GM23338 (cell line): ENCODE data around the gene PRR36. TPM values are rescaled to one million over a fixed set of nuclear protein-coding genes. Genes with fewer than 3 reads are reported as not detected.

ENCODE experiments used
- ATAC-seq: fragments of 200-7000 bp; cut with Tn5 transposase; 3 replicates; pipeline ENCODE4 v1.9.1; 2020
- DNase-seq: peaks from one replicate; pipeline ENCODE4 v3.0.0-alpha.2; 2015; ENCODE audit warnings: low spot score
- H2AFZ ChIP-seq: fragments of 200-600 bp; sonication (generic); 2 replicates; pipeline ENCODE4 v1.8.0; 2016; ENCODE audit warnings: antibody characterized with exemption, mild to moderate bottlenecking, moderate library complexity
- H3F3A ChIP-seq: fragments of 200-600 bp; sonication (generic); replicated peaks from 2 replicates; pipeline ENCODE4 v1.8.0; 2017; ENCODE audit warnings: antibody characterized with exemption, mixed run types, low read depth
- H3K27ac ChIP-seq: fragments of 200-600 bp; sonication (generic); 2 replicates; pipeline ENCODE4 v1.6.1; 2016; ENCODE audit warnings: low read depth
- H3K27me3 ChIP-seq: fragments of 200-600 bp; sonication (generic); 2 replicates; pipeline ENCODE4 v1.8.0; 2016; ENCODE audit warnings: mild to moderate bottlenecking, mixed run types, moderate library complexity; ENCODE audit not compliant: insufficient read depth
- H3K36me3 ChIP-seq: fragments of 200-600 bp; sonication (generic); 2 replicates; pipeline ENCODE4 v1.8.0; 2016; ENCODE audit warnings: mild to moderate bottlenecking; ENCODE audit not compliant: insufficient read depth
- H3K4me1 ChIP-seq: fragments of 200-600 bp; sonication (generic); 2 replicates; pipeline ENCODE4 v1.8.0; 2016; ENCODE audit warnings: mild to moderate bottlenecking, moderate library complexity; ENCODE audit not compliant: insufficient read depth
- H3K4me2 ChIP-seq: fragments of 200-600 bp; sonication (generic); 2 replicates; pipeline ENCODE4 v1.7.1; 2017; ENCODE audit warnings: mixed run types
- H3K4me3 ChIP-seq: fragments of 200-600 bp; sonication (generic); 2 replicates; pipeline ENCODE4 v1.6.1; 2016; ENCODE audit warnings: mixed run types
- H3K79me2 ChIP-seq: fragments of 200-600 bp; sonication (generic); replicated peaks from 2 replicates; pipeline ENCODE4 v1.8.0; 2017; ENCODE audit warnings: mild to moderate bottlenecking; ENCODE audit not compliant: insufficient read depth
- H3K9me2 ChIP-seq: fragments of 200-600 bp; sonication (generic); 2 replicates; pipeline ENCODE4 v1.8.0; 2017; ENCODE audit not compliant: insufficient read depth
- H4K20me1 ChIP-seq: fragments of 200-600 bp; sonication (generic); replicated peaks from 2 replicates; pipeline ENCODE4 v1.8.0; 2017; ENCODE audit warnings: mild to moderate bottlenecking; ENCODE audit not compliant: insufficient read depth
- H3K27ac Mint-ChIP-seq: 2 replicates; pipeline ENCODE4 v1.8.0; 2020; ENCODE audit warnings: inconsistent platforms, mild to moderate bottlenecking, moderate library complexity, mixed read lengths
- H3K27me3 Mint-ChIP-seq: 3 replicates; pipeline ENCODE4 v1.8.0; 2022; ENCODE audit warnings: low read depth, mild to moderate bottlenecking, moderate library complexity, mixed read lengths, inconsistent platforms; ENCODE audit not compliant: insufficient read depth, poor library complexity
- H3K36me3 Mint-ChIP-seq: 3 replicates; pipeline ENCODE4 v1.8.0; 2021; ENCODE audit warnings: low read depth, mild to moderate bottlenecking, inconsistent platforms, moderate library complexity, mixed read lengths
- H3K4me1 Mint-ChIP-seq: 3 replicates; pipeline ENCODE4 v1.8.0; 2020; ENCODE audit warnings: mild to moderate bottlenecking, inconsistent platforms, mixed read lengths
- H3K4me3 Mint-ChIP-seq: 3 replicates; pipeline ENCODE4 v1.8.0; 2021; ENCODE audit warnings: moderate library complexity, mild to moderate bottlenecking, inconsistent platforms, mixed read lengths
- H3K9me3 Mint-ChIP-seq: 3 replicates; pipeline ENCODE4 v1.8.0; 2020; ENCODE audit warnings: moderate library complexity, mild to moderate bottlenecking, inconsistent platforms, mixed read lengths
- CREB1 ChIP-seq: fragments of 250-450 bp; sonication (Bioruptor Pico); IDR thresholded peaks from 2 replicates; pipeline ENCODE4 v1.5.0; 2020; ENCODE audit warnings: low read depth, mild to moderate bottlenecking, moderate library complexity
- CTCF ChIP-seq, 2 experiments: fragments of 200-600 bp in 1 of 2; sonication (generic) in 1 of 2; conservative IDR thresholded peaks; 2 replicates each; pipeline versions ENCODE4 v1.5.1 to v1.6.1; 2016 to 2017; ENCODE audit warnings: antibody characterized with exemption in 2 of 2, low read depth in 2 of 2, mild to moderate bottlenecking in 2 of 2, moderate library complexity in 1 of 2
- ETS1 ChIP-seq: IDR thresholded peaks from 2 replicates; pipeline ENCODE4 v1.6.1; 2016; ENCODE audit warnings: antibody characterized with exemption
- EZH2 ChIP-seq: fragments of 200-600 bp; sonication (generic); IDR thresholded peaks from one replicate; pipeline ENCODE4 v1.8.0; 2017; ENCODE audit warnings: antibody characterized with exemption, mild to moderate bottlenecking, low read depth; ENCODE audit not compliant: unreplicated experiment
- EZH2phosphoT487 ChIP-seq: fragments of 200-600 bp; sonication (generic); IDR thresholded peaks from one replicate; pipeline ENCODE4 v1.8.1; 2018; ENCODE audit warnings: antibody characterized with exemption; ENCODE audit not compliant: unreplicated experiment
- JUNB ChIP-seq: IDR thresholded peaks from one replicate; pipeline ENCODE4 v1.6.1; 2016; ENCODE audit warnings: antibody characterized with exemption; ENCODE audit not compliant: unreplicated experiment
- NANOG ChIP-seq: IDR thresholded peaks from 2 replicates; pipeline ENCODE4 v1.6.1; 2016; ENCODE audit warnings: antibody characterized with exemption, borderline replicate concordance
- POLR2AphosphoS5 ChIP-seq: IDR thresholded peaks from 2 replicates; pipeline ENCODE4 v1.6.1; 2016; ENCODE audit warnings: antibody characterized with exemption, low read depth
- REST ChIP-seq: IDR thresholded peaks from one replicate; pipeline ENCODE4 v1.6.1; 2018; ENCODE audit warnings: antibody characterized with exemption; ENCODE audit not compliant: unreplicated experiment
- STAT1 ChIP-seq: IDR thresholded peaks from one replicate; pipeline ENCODE4 v1.6.1; 2016; ENCODE audit warnings: antibody characterized with exemption; ENCODE audit not compliant: unreplicated experiment
- ZNF114 ChIP-seq: fragments of 250-450 bp; sonication (Bioruptor Pico); IDR thresholded peaks from 2 replicates; pipeline ENCODE4 v1.5.0; 2020; ENCODE audit warnings: mild to moderate bottlenecking, moderate library complexity
- ZNF331 ChIP-seq: fragments of 250-450 bp; sonication (Bioruptor Pico); IDR thresholded peaks from 2 replicates; pipeline ENCODE4 v1.5.0; 2020; ENCODE audit warnings: low read depth, mild to moderate bottlenecking, moderate library complexity
- ZNF462 ChIP-seq: fragments of 250-450 bp; sonication (Bioruptor Pico); IDR thresholded peaks from 2 replicates; pipeline ENCODE4 v1.5.0; 2020; ENCODE audit warnings: mild to moderate bottlenecking, moderate library complexity
- polyA plus RNA-seq: library from polyadenylated mRNA; unstranded; fragments of >200 nt; fragmentation: Nextera tagmentation; extraction: Ambion mirVana; gene quantifications from 2 replicates; pipeline ENCODE4 v1.2.1, GENCODE V29; 2016
- total RNA-seq: library from RNA; depleted of rRNA; stranded (reverse); fragments of >200 nt; shearing (Covaris generic); gene quantifications from 2 replicates; pipeline ENCODE4 v1.2.3, GENCODE V29; 2014

PRR36 gene
- total and polyA plus RNA-seq, 2 experiments from 2014 or later = 17.6 to 17.9 TPM

- TF ChIP-seq REST = no peak
- no peak for TF ChIP-seq JUNB
- no peak for TF ChIP-seq CTCF (conservative IDR thresholded peaks at IDR 0.05; ENCODE audit: low read depth in 2 of 2)
- no peak for TF ChIP-seq EZH2
- TF ChIP-seq ZNF331 = no peak
- TF ChIP-seq EZH2phosphoT487 = no peak
- TF ChIP-seq POLR2AphosphoS5 = no peak
- no peak for TF ChIP-seq NANOG
- no peak for TF ChIP-seq STAT1
- TF ChIP-seq CREB1 (CRISPR knock-in tag) = no peak
- TF ChIP-seq ZNF462 (CRISPR knock-in tag) = no peak
- TF ChIP-seq ETS1 = no peak
- TF ChIP-seq ZNF114 (CRISPR knock-in tag) = no peak
- Histone ChIP-seq H3K27ac (no peak overlapping the region), H3F3A (peaks cover 34% of the 10 kb centered on the region), H3K4me1 (peaks cover 4% of the 10 kb centered on the region; the same call in 1 of the 2 replicates), H3K36me3 (no peaks in the 10 kb centered on the region), H3K9me2 (no peaks in the 10 kb centered on the region), H3K4me3 (no peak overlapping the region), H3K4me2 (no peak overlapping the region), H2AFZ (no peak overlapping the region), H3K27me3 (peaks cover 15% of the 10 kb centered on the region), H3K79me2 (no peaks in the 10 kb centered on the region), H4K20me1 (peaks cover 9% of the 10 kb centered on the region; the same call in 1 of the 2 replicates)
- H3K9me3 Mint-ChIP-seq = no peaks in the 10 kb centered on the region
- H3K4me1 Mint-ChIP-seq = peaks cover 13% of the 10 kb centered on the region; the same call in 2 of the 3 replicates
- peaks cover 33% of the 10 kb centered on the region for H3K27me3 Mint-ChIP-seq
- ATAC-seq = no peak
- H3K4me3 Mint-ChIP-seq = no peak overlapping the region
- H3K27ac Mint-ChIP-seq = no peak overlapping the region
- peaks cover 14% of the 10 kb centered on the region; the same call in 1 of the 3 replicates for H3K36me3 Mint-ChIP-seq
- no peak for DNase-seq
Measured at GRCh38 chr19:7922836-7923195, 48.6 kb upstream of the PRR36 start.
